Measurements from ENCODE around the gene CFAP74.

DNA sequence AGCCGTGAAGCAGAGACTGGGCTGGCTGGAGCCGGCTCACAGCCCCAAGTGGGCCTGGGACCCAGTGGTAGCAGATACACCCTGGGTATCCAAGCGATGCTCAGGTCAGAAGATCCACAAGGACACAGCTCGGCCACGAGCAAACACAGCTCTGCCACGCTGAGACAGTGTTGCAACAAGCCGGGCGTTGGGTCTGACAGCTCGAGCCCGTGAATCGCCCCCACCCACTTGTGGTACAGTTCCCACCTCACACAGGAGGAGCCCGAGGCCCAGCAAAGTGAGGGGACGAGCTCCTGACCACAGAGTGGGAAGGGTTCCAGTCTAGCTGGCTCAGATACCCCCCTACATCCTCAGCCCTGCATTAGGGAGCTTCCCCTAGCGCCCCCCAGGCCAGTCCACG lies 37.7 kb upstream of the CFAP74 start:
- no peak for TF ChIP-seq EP300 (conservative IDR thresholded peaks at IDR 0.05; ENCODE audit: poor library complexity, severe bottlenecking)
- no peak for TF ChIP-seq TAF1 (IDR thresholded peaks at IDR 0.05; ENCODE audit: low read depth)
- TF ChIP-seq, protein P1, sequence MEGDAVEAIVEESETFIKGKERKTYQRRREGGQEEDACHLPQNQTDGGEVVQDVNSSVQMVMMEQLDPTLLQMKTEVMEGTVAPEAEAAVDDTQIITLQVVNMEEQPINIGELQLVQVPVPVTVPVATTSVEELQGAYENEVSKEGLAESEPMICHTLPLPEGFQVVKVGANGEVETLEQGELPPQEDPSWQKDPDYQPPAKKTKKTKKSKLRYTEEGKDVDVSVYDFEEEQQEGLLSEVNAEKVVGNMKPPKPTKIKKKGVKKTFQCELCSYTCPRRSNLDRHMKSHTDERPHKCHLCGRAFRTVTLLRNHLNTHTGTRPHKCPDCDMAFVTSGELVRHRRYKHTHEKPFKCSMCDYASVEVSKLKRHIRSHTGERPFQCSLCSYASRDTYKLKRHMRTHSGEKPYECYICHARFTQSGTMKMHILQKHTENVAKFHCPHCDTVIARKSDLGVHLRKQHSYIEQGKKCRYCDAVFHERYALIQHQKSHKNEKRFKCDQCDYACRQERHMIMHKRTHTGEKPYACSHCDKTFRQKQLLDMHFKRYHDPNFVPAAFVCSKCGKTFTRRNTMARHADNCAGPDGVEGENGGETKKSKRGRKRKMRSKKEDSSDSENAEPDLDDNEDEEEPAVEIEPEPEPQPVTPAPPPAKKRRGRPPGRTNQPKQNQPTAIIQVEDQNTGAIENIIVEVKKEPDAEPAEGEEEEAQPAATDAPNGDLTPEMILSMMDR (IDR thresholded peaks at IDR 0.05; ENCODE audit: poor library complexity, severe bottlenecking), result no peak
- TF ChIP-seq EZH2 (IDR thresholded peaks at IDR 0.05; ENCODE audit: borderline replicate concordance, insufficient read depth, low read length, poor library complexity, severe bottlenecking), result no peak
- TF ChIP-seq POLR2AphosphoS5 (IDR thresholded peaks at IDR 0.05), result no peak

Measured in neural cell (in vitro differentiated cells).